ENCODE measurements around the gene NWD2.

NWD2 gene

GRCh38 chr4:37243722-37244582, 591 bp upstream of the NWD2 start:
- DNase-seq (no peak), ATAC-seq (replicated peaks) (no peak)
- Mint-ChIP-seq H3K9me3 (no peaks in the 10 kb centered on the region), H3K27ac (no peak overlapping the region), H3K4me1 (ENCODE audit: low read depth in 2 of 2) (peaks cover 0 to 2% of the 10 kb centered on the region in 2 donors), H3K4me3 (no peak overlapping the region), H3K27me3 (peaks cover 13 to 57% of the 10 kb centered on the region in 2 donors), H3K36me3 (ENCODE audit: insufficient read depth) (no peaks in the 10 kb centered on the region)

GRCh38 chr4:37245391-37245954, 930 bp downstream of the NWD2 start:
- H3K4me3 Mint-ChIP-seq, result no peak overlapping the region
- no peaks in the 10 kb centered on the region for H3K9me3 Mint-ChIP-seq
- ATAC-seq (replicated peaks) (no peak), DNase-seq (no peak)
- peaks cover 13 to 68% of the 10 kb centered on the region in 2 donors for H3K27me3 Mint-ChIP-seq
- H3K36me3 Mint-ChIP-seq (ENCODE audit: insufficient read depth), result no peaks in the 10 kb centered on the region
- peaks cover 0 to 2% of the 10 kb centered on the region in 2 donors for H3K4me1 Mint-ChIP-seq (ENCODE audit: low read depth in 2 of 2)
- H3K27ac Mint-ChIP-seq, result no peak overlapping the region

GRCh38 chr4:37246891-37247290, 2.3 kb downstream of the NWD2 start:
- H3K36me3 Mint-ChIP-seq (ENCODE audit: insufficient read depth), result no peaks in the 10 kb centered on the region
- DNase-seq (no peak), ATAC-seq (replicated peaks) (no peak)
- no peak overlapping the region for H3K27ac Mint-ChIP-seq
- peaks cover 13 to 59% of the 10 kb centered on the region in 2 donors for H3K27me3 Mint-ChIP-seq
- H3K9me3 Mint-ChIP-seq, result no peaks in the 10 kb centered on the region
- H3K4me1 Mint-ChIP-seq (ENCODE audit: low read depth in 2 of 2), result peaks cover 0 to 2% of the 10 kb centered on the region in 2 donors
- no peak overlapping the region for H3K4me3 Mint-ChIP-seq

- Mint-ChIP-seq H3K9me3 (peaks cover 6 to 11% of the 10 kb centered on the region in 2 donors), H3K4me3 (no peak overlapping the region), H3K36me3 (ENCODE audit: insufficient read depth) (no peaks in the 10 kb centered on the region), H3K4me1 (ENCODE audit: low read depth in 2 of 2) (no peaks in the 10 kb centered on the region), H3K27ac (no peak overlapping the region), H3K27me3 (peaks cover 0 to 6% of the 10 kb centered on the region in 2 donors)
- ATAC-seq (replicated peaks) (no peak), DNase-seq (no peak)
Measured at GRCh38 chr4:37258221-37258620, 13.7 kb downstream of the NWD2 start.

- Mint-ChIP-seq H3K4me1 (ENCODE audit: low read depth in 2 of 2) (no peaks in the 10 kb centered on the region), H3K9me3 (peaks cover 4 to 7% of the 10 kb centered on the region in 2 donors), H3K36me3 (ENCODE audit: insufficient read depth) (no peaks in the 10 kb centered on the region), H3K4me3 (no peak overlapping the region), H3K27ac (no peak overlapping the region), H3K27me3 (no peaks in the 10 kb centered on the region)
- no peak for DNase-seq
- no peak for ATAC-seq (replicated peaks)
Measured at GRCh38 chr4:37268319-37268718, 23.8 kb downstream of the NWD2 start.

GRCh38 chr4:37279121-37279520, 34.6 kb downstream of the NWD2 start:
- no peak overlapping the region for H3K4me3 Mint-ChIP-seq
- ATAC-seq (replicated peaks), result no peak
- DNase-seq, result no peak

GRCh38 chr4:37279894-37280592, 35.5 kb downstream of the NWD2 start:
- H3K4me3 Mint-ChIP-seq, result no peak overlapping the region
- no peaks in the 10 kb centered on the region for H3K4me1 Mint-ChIP-seq (ENCODE audit: low read depth in 2 of 2)
- DNase-seq (no peak), ATAC-seq (replicated peaks) (no peak)
- no peaks in the 10 kb centered on the region for H3K9me3 Mint-ChIP-seq
- no peak overlapping the region for H3K27ac Mint-ChIP-seq
- no peaks in the 10 kb centered on the region for H3K36me3 Mint-ChIP-seq (ENCODE audit: insufficient read depth)
- H3K27me3 Mint-ChIP-seq, result no peaks in the 10 kb centered on the region

More at GRCh38 chr4:37279121-37279520, 34.6 kb downstream of the NWD2 start:
- no peaks in the 10 kb centered on the region for H3K4me1 Mint-ChIP-seq (ENCODE audit: low read depth in 2 of 2)
- no peaks in the 10 kb centered on the region for H3K36me3 Mint-ChIP-seq (ENCODE audit: insufficient read depth)
- no peaks in the 10 kb centered on the region for H3K9me3 Mint-ChIP-seq
- H3K27ac Mint-ChIP-seq, result no peak overlapping the region
- no peaks in the 10 kb centered on the region for H3K27me3 Mint-ChIP-seq

- Mint-ChIP-seq H3K9me3 (peaks cover 0 to 7% of the 10 kb centered on the region in 2 donors), H3K27ac (no peak overlapping the region), H3K36me3 (ENCODE audit: insufficient read depth) (no peaks in the 10 kb centered on the region), H3K4me3 (no peak overlapping the region), H3K4me1 (ENCODE audit: low read depth in 2 of 2) (no peaks in the 10 kb centered on the region), H3K27me3 (no peaks in the 10 kb centered on the region)
- no peak for ATAC-seq (replicated peaks)
- no peak for DNase-seq
Measured at GRCh38 chr4:37299468-37299867, 54.9 kb downstream of the NWD2 start.

- Mint-ChIP-seq H3K4me3 (no peak overlapping the region), H3K36me3 (ENCODE audit: insufficient read depth) (no peaks in the 10 kb centered on the region), H3K9me3 (peaks cover 5 to 10% of the 10 kb centered on the region in 2 donors), H3K27ac (no peak overlapping the region), H3K4me1 (ENCODE audit: low read depth in 2 of 2) (no peaks in the 10 kb centered on the region), H3K27me3 (peaks cover 0 to 8% of the 10 kb centered on the region in 2 donors)
- no peak for ATAC-seq (replicated peaks)
- no peak for DNase-seq
Measured at GRCh38 chr4:37304612-37305011, 60.1 kb downstream of the NWD2 start.

- Mint-ChIP-seq H3K4me1 (ENCODE audit: low read depth in 2 of 2) (no peaks in the 10 kb centered on the region), H3K36me3 (ENCODE audit: insufficient read depth) (no peaks in the 10 kb centered on the region), H3K4me3 (no peak overlapping the region), H3K9me3 (peaks cover 5 to 10% of the 10 kb centered on the region in 2 donors), H3K27me3 (peaks cover 0 to 8% of the 10 kb centered on the region in 2 donors), H3K27ac (no peak overlapping the region)
- ATAC-seq (replicated peaks) (no peak), DNase-seq (no peak)
Measured at GRCh38 chr4:37305984-37306383, 61.4 kb downstream of the NWD2 start.

- Mint-ChIP-seq H3K9me3 (peaks cover 5 to 15% of the 10 kb centered on the region in 2 donors), H3K4me3 (no peak overlapping the region), H3K36me3 (ENCODE audit: insufficient read depth) (no peaks in the 10 kb centered on the region), H3K27me3 (no peaks in the 10 kb centered on the region), H3K27ac (no peak overlapping the region), H3K4me1 (ENCODE audit: low read depth in 2 of 2) (no peaks in the 10 kb centered on the region)
- ATAC-seq (replicated peaks), result no peak
- no peak for DNase-seq
Measured at GRCh38 chr4:37317104-37317643, 72.6 kb downstream of the NWD2 start.

GRCh38 chr4:37320513-37321235, 76.1 kb downstream of the NWD2 start:
- Mint-ChIP-seq H3K36me3 (ENCODE audit: insufficient read depth) (no peaks in the 10 kb centered on the region), H3K27me3 (no peaks in the 10 kb centered on the region), H3K4me1 (ENCODE audit: low read depth in 2 of 2) (no peaks in the 10 kb centered on the region), H3K9me3 (peaks cover 8 to 17% of the 10 kb centered on the region in 2 donors), H3K27ac (no peak overlapping the region), H3K4me3 (no peak overlapping the region)
- DNase-seq (no peak), ATAC-seq (replicated peaks) (no peak)

- Mint-ChIP-seq H3K27me3 (no peaks in the 10 kb centered on the region), H3K4me1 (ENCODE audit: low read depth in 2 of 2) (no peaks in the 10 kb centered on the region), H3K27ac (no peak overlapping the region), H3K4me3 (no peak overlapping the region), H3K36me3 (ENCODE audit: insufficient read depth) (no peaks in the 10 kb centered on the region), H3K9me3 (peaks cover 7 to 8% of the 10 kb centered on the region in 2 donors)
- no peak for ATAC-seq (replicated peaks)
- no peak for DNase-seq
Measured at GRCh38 chr4:37322122-37322521, 77.6 kb downstream of the NWD2 start.
